Suprapubic skin (tissue), 3 donors: ENCODE measurements around the gene SLAMF7.
"Not testable (repeated sequence)": the region's sequence is repeated elsewhere in the genome, so short reads cannot be mapped to it uniquely, and the experiment has no call there.

Experiments
- EP300 ChIP-seq: sonication (generic); formaldehyde crosslinking; IDR thresholded peaks from one replicate; pipeline ENCODE4 v1.6.1; 2017; ENCODE audit warnings: antibody characterized with exemption
- POLR2A ChIP-seq, 2 donors: fragments of 450-650 bp; IDR thresholded peaks; one replicate each; pipeline ENCODE4 v1.6.1; 2017; ENCODE audit warnings: antibody characterized with exemption in 2 of 2, mild to moderate bottlenecking in 2 of 2, moderate library complexity in 2 of 2
- TF ChIP-seq, protein P1 (sequence below), 2 donors: fragments of 200-600 bp in 1 of 2; fragments of 450-650 bp in 1 of 2; sonication (generic) in 1 of 2; IDR thresholded peaks; one replicate each; pipeline ENCODE4 v1.5.1; 2016 to 2019; ENCODE audit warnings: antibody characterized with exemption in 2 of 2, mild to moderate bottlenecking in 1 of 2, moderate library complexity in 1 of 2

DNA sequence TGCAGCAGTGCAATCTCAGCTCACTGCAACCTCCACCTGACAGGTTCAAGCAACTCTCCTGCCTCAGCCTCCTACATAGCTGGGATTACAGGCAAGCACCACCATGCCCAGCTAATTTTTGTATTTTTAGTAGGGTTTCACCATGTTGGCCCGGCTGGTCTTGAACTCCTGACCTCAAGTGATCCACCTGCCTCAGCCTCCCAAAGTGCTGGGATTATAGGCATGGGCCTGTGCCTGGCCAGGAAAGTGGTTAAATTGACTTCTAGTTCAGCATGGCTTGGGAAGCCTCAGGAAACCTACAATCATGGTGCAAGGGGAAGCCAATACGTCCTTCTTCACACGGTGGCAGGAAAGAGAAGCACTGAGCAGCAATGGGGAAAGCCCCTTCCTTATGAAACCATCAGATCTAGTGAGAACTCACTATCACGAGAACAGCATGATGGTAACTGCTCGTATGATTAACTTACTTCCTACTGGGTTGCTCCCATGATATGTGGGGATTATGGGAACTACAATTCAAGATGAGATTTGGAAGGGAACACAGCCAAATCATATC is 26.4 kb upstream of the SLAMF7 start:
- TF ChIP-seq, protein P1, sequence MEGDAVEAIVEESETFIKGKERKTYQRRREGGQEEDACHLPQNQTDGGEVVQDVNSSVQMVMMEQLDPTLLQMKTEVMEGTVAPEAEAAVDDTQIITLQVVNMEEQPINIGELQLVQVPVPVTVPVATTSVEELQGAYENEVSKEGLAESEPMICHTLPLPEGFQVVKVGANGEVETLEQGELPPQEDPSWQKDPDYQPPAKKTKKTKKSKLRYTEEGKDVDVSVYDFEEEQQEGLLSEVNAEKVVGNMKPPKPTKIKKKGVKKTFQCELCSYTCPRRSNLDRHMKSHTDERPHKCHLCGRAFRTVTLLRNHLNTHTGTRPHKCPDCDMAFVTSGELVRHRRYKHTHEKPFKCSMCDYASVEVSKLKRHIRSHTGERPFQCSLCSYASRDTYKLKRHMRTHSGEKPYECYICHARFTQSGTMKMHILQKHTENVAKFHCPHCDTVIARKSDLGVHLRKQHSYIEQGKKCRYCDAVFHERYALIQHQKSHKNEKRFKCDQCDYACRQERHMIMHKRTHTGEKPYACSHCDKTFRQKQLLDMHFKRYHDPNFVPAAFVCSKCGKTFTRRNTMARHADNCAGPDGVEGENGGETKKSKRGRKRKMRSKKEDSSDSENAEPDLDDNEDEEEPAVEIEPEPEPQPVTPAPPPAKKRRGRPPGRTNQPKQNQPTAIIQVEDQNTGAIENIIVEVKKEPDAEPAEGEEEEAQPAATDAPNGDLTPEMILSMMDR (IDR thresholded peaks at IDR 0.05): not testable (repeated sequence)
- TF ChIP-seq POLR2A (IDR thresholded peaks at IDR 0.05); EP300: not testable (repeated sequence)
